ENCODE data around the gene NREP. TPM values are rescaled to one million over a fixed set of nuclear protein-coding genes. Genes with fewer than 3 reads are reported as not detected.

Gene NREP
- total RNA-seq, 1 donor from 2014 or later = 874 TPM

DNA sequence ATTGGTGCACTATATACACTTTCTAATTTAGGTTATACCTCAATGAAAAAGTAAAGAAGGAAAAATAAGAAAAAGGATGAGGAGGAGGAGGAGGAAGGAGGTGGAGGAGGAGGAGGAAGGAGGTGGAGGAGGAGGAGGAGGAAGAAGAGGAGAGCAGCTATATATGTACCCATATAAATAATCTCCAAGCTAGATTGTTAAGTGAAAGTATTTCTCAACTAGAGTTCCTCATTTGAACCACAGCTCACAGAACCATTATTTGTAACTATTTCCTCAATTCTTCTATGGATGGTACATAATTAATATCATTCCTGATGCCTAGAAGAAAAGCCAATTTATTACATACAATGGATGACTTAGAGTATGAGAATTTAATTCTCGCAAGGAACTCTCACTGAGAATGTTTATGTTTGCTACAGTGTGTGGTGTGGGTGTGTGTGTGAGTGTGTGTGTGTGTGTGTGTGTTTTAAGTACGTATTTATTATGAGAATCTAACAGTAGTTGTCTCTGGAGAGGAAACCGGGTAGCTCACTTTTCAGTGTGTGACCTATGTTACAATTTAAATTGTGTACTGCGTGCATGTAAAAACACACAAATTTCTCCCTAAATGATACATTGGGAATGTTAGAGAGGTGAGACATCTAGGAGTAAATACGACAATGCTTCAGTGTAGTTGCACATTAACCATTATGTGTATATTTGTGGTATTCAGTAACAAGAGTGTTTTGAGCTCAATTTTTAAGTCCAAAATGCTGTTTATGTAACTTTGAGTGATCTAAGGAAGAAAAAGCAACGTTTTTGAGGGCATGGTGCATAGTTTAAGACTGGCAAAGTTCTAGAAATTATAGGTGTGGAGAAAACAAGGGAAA, 20.2 kb upstream of the NREP start:
- H3K9me3 Mint-ChIP-seq (ENCODE audit: unreplicated experiment) = no peaks in the 10 kb centered on the region
- no peak overlapping the region for H3K4me3 Mint-ChIP-seq (ENCODE audit: unreplicated experiment)
- H3K27ac Mint-ChIP-seq (ENCODE audit: unreplicated experiment) = peak overlapping the region; percentile 36
- H3K4me1 Mint-ChIP-seq (ENCODE audit: unreplicated experiment) = peaks cover 78% of the 10 kb centered on the region
- no peaks in the 10 kb centered on the region for H3K27me3 Mint-ChIP-seq (ENCODE audit: unreplicated experiment)
- H3K36me3 Mint-ChIP-seq (ENCODE audit: unreplicated experiment) = no peaks in the 10 kb centered on the region
- no peak for DNase-seq (ENCODE audit: extremely low spot score, unreplicated experiment)
- TF ChIP-seq, protein P1, sequence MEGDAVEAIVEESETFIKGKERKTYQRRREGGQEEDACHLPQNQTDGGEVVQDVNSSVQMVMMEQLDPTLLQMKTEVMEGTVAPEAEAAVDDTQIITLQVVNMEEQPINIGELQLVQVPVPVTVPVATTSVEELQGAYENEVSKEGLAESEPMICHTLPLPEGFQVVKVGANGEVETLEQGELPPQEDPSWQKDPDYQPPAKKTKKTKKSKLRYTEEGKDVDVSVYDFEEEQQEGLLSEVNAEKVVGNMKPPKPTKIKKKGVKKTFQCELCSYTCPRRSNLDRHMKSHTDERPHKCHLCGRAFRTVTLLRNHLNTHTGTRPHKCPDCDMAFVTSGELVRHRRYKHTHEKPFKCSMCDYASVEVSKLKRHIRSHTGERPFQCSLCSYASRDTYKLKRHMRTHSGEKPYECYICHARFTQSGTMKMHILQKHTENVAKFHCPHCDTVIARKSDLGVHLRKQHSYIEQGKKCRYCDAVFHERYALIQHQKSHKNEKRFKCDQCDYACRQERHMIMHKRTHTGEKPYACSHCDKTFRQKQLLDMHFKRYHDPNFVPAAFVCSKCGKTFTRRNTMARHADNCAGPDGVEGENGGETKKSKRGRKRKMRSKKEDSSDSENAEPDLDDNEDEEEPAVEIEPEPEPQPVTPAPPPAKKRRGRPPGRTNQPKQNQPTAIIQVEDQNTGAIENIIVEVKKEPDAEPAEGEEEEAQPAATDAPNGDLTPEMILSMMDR (IDR thresholded peaks at IDR 0.05) = no peak

- DNase-seq (ENCODE audit: extremely low spot score, unreplicated experiment) = no peak
- peak overlapping the region; percentile 77 for H3K27ac Mint-ChIP-seq (ENCODE audit: unreplicated experiment)
- H3K27me3 Mint-ChIP-seq (ENCODE audit: unreplicated experiment) = no peaks in the 10 kb centered on the region
- H3K9me3 Mint-ChIP-seq (ENCODE audit: unreplicated experiment) = no peaks in the 10 kb centered on the region
- TF ChIP-seq, protein P1 (IDR thresholded peaks at IDR 0.05) = no peak
- no peak overlapping the region for H3K4me3 Mint-ChIP-seq (ENCODE audit: unreplicated experiment)
- no peaks in the 10 kb centered on the region for H3K36me3 Mint-ChIP-seq (ENCODE audit: unreplicated experiment)
- peaks cover 69% of the 10 kb centered on the region for H3K4me1 Mint-ChIP-seq (ENCODE audit: unreplicated experiment)
Measured at GRCh38 chr5:111775224-111775623, 18.2 kb upstream of the NREP start.

- no peaks in the 10 kb centered on the region for H3K9me3 Mint-ChIP-seq (ENCODE audit: unreplicated experiment)
- no peaks in the 10 kb centered on the region for H3K36me3 Mint-ChIP-seq (ENCODE audit: unreplicated experiment)
- DNase-seq (ENCODE audit: extremely low spot score, unreplicated experiment) = no peak
- H3K27ac Mint-ChIP-seq (ENCODE audit: unreplicated experiment) = peak overlapping the region; percentile 77
- H3K4me1 Mint-ChIP-seq (ENCODE audit: unreplicated experiment) = peaks cover 62% of the 10 kb centered on the region
- H3K27me3 Mint-ChIP-seq (ENCODE audit: unreplicated experiment) = no peaks in the 10 kb centered on the region
- H3K4me3 Mint-ChIP-seq (ENCODE audit: unreplicated experiment) = no peak overlapping the region
- TF ChIP-seq, protein P1 (IDR thresholded peaks at IDR 0.05) = no peak
Measured at GRCh38 chr5:111774525-111774924, 17.5 kb upstream of the NREP start.

DNA sequence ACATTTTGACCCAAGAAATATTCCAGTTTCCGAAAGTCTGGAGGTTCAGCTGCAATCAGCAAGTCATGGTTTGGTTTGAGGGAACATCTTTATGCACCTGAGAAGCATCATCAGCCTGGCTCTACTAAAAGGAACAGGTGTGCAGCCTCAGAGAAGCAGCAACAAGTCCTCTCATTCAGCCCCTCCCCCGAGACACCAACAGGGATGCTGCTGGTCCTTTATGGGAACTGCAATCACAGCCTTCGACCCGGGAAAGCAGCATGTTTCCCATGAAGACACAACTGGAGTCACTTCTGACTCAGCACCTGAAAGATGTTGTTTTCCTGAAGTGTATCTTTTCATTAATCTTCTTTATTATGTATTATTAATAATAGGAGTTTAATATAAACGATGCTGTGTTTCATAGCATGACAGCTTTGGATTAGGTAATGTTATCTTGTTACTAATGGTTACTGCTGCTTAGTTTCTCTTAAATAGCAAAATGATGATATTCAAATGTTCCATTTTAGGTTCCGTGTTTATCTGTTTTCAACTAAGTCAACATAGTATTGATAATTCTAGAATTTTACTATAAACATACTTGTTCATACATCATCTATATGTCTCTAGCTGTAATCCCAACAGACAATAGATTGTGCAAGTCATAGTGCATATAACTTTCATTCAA, 15.6 kb upstream of the NREP start:
- Mint-ChIP-seq H3K4me1 (ENCODE audit: unreplicated experiment) (peaks cover 55% of the 10 kb centered on the region), H3K9me3 (ENCODE audit: unreplicated experiment) (no peaks in the 10 kb centered on the region), H3K36me3 (ENCODE audit: unreplicated experiment) (no peaks in the 10 kb centered on the region), H3K4me3 (ENCODE audit: unreplicated experiment) (no peak overlapping the region), H3K27me3 (ENCODE audit: unreplicated experiment) (no peaks in the 10 kb centered on the region), H3K27ac (ENCODE audit: unreplicated experiment) (peak overlapping the region; percentile 31)
- TF ChIP-seq, protein P1 (IDR thresholded peaks at IDR 0.05) = no peak
- DNase-seq (ENCODE audit: extremely low spot score, unreplicated experiment) = no peak

DNA sequence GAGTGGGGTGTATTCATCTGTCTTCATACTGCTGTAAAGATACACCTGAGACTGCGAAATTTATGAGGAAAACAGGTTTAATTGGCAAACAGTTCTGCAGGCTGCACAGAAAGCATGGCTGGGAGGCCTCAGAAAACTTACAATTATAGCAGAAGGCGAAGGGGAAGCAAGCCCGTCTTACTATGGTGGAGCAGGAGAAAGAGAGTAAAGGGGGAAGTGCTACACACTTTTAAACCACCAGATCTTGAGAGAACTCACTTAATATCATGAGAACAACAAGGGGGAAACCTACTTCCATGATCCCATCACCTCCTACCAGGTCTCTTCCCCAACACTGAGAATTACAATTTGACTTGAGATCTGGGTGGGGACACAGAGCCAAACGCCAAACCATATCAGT, 12.5 kb upstream of the NREP start:
- Mint-ChIP-seq H3K36me3 (ENCODE audit: unreplicated experiment) (no peaks in the 10 kb centered on the region), H3K4me3 (ENCODE audit: unreplicated experiment) (no peak overlapping the region), H3K27me3 (ENCODE audit: unreplicated experiment) (no peaks in the 10 kb centered on the region), H3K27ac (ENCODE audit: unreplicated experiment) (no peak overlapping the region), H3K4me1 (ENCODE audit: unreplicated experiment) (peaks cover 41% of the 10 kb centered on the region), H3K9me3 (ENCODE audit: unreplicated experiment) (no peaks in the 10 kb centered on the region)
- DNase-seq (ENCODE audit: extremely low spot score, unreplicated experiment) = no peak
- TF ChIP-seq, protein P1 (IDR thresholded peaks at IDR 0.05) = no peak
